Measurements from ENCODE around the gene PLAAT2. TPM values are rescaled to one million over a fixed set of nuclear protein-coding genes. Genes with fewer than 3 reads are reported as not detected.
A peak's percentile ranks its signal among the peaks of the same experiment; 100 is the strongest.
"Not testable (repeated sequence)": the region's sequence is repeated elsewhere in the genome, so short reads cannot be mapped to it uniquely, and the experiment has no call there.

The PLAAT2 gene
- total and polyA plus RNA-seq, 9 donors, result 0.12 to 1.4 (median 0.35) TPM; not detected in 4

DNA sequence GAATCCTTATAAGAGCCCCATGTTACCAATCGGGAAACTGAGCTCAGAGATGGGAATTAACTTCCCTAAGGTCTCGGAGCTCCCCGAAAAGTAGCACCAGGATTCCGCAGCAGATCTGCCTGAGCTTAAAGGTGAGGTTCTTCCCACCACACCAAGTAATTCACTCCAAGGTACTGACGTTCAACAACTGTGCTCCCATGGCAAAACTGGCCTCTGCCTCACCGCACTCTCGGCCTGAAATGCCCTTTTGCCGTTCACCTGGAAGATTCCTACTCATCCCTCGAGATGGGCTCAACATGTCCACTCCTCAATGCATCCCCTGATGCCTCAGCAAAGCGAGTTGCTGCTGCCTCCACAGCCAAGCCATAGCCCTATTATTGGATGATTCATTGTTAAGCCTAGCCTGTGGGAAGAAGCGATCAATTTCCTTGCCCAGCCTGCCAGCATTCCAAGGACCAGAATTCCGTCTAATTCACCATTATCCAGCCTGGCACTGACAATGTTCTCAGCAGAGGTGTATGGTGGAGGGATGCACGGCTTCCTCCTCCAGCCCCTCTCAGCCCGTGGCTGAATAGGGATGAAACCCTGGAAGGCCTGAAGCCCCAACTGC is 46.9 kb upstream of the PLAAT2 start:
- no peaks in the 10 kb centered on the region for H3K27me3 ChIP-seq
- intact Hi-C loops (cut with DNase I), result loop anchor here in 1 of 4 donors (10.0 kb wide), 1 partner anchor 1055 kb away; no protein-coding TSS in a partner anchor
- H3K9me3 ChIP-seq, result no peaks in the 10 kb centered on the region
- no peaks in the 10 kb centered on the region for H3K36me3 ChIP-seq
- DNase-seq, result peak in 1 of 5 donors; percentile 30
- peaks cover 18% of the 10 kb centered on the region for H3K4me1 ChIP-seq (ENCODE audit: insufficient read depth)
- H3K27ac ChIP-seq, result peak overlapping the region; percentile 83 to 88
- no peak for TF ChIP-seq POLR2A (IDR thresholded peaks at IDR 0.05)
- TF ChIP-seq, protein P1, sequence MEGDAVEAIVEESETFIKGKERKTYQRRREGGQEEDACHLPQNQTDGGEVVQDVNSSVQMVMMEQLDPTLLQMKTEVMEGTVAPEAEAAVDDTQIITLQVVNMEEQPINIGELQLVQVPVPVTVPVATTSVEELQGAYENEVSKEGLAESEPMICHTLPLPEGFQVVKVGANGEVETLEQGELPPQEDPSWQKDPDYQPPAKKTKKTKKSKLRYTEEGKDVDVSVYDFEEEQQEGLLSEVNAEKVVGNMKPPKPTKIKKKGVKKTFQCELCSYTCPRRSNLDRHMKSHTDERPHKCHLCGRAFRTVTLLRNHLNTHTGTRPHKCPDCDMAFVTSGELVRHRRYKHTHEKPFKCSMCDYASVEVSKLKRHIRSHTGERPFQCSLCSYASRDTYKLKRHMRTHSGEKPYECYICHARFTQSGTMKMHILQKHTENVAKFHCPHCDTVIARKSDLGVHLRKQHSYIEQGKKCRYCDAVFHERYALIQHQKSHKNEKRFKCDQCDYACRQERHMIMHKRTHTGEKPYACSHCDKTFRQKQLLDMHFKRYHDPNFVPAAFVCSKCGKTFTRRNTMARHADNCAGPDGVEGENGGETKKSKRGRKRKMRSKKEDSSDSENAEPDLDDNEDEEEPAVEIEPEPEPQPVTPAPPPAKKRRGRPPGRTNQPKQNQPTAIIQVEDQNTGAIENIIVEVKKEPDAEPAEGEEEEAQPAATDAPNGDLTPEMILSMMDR (IDR thresholded peaks at IDR 0.05), result no peak
- 67 to 86% (median 74%) methylated on average over 14 of the region's 14 CpGs for WGBS, 3 donors
- no peak overlapping the region for H3K4me3 ChIP-seq

DNA sequence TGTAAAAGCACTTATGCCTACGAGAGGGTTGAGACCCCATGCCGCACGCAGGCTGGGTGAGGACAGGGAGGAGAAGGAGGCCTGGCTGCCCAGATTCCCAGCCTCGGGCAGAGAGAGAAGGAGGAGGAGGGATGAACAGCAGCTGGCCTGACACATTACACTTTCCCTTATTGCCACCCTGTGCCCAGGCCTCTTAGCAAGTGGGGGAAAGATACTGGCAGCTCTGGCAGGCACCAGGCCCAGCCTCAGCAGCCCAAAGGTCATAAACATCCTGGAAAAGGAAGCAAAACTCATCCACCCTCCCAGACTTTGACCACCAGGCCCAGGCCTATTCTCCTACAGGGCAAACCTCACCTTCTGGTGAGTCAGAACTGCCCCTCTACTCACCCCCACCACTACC is 46.4 kb upstream of the PLAAT2 start:
- Histone ChIP-seq H3K4me1 (ENCODE audit: insufficient read depth) (peaks cover 18% of the 10 kb centered on the region), H3K27ac (peak overlapping the region; percentile 83 to 88), H3K36me3 (no peaks in the 10 kb centered on the region), H3K27me3 (no peaks in the 10 kb centered on the region), H3K9me3 (no peaks in the 10 kb centered on the region), H3K4me3 (no peak overlapping the region)
- peak in 2 of 5 donors; percentile 41 to 45 for DNase-seq
- intact Hi-C loops (cut with DNase I), result no loop called here
- TF ChIP-seq POLR2A (IDR thresholded peaks at IDR 0.05), result no peak
- TF ChIP-seq, protein P1 (IDR thresholded peaks at IDR 0.05), result no peak
- TF ChIP-seq EP300 (IDR thresholded peaks at IDR 0.05), result no peak
- WGBS, 3 donors, result 26 to 68% (median 43%) methylated on average over 4 of the region's 4 CpGs

DNA sequence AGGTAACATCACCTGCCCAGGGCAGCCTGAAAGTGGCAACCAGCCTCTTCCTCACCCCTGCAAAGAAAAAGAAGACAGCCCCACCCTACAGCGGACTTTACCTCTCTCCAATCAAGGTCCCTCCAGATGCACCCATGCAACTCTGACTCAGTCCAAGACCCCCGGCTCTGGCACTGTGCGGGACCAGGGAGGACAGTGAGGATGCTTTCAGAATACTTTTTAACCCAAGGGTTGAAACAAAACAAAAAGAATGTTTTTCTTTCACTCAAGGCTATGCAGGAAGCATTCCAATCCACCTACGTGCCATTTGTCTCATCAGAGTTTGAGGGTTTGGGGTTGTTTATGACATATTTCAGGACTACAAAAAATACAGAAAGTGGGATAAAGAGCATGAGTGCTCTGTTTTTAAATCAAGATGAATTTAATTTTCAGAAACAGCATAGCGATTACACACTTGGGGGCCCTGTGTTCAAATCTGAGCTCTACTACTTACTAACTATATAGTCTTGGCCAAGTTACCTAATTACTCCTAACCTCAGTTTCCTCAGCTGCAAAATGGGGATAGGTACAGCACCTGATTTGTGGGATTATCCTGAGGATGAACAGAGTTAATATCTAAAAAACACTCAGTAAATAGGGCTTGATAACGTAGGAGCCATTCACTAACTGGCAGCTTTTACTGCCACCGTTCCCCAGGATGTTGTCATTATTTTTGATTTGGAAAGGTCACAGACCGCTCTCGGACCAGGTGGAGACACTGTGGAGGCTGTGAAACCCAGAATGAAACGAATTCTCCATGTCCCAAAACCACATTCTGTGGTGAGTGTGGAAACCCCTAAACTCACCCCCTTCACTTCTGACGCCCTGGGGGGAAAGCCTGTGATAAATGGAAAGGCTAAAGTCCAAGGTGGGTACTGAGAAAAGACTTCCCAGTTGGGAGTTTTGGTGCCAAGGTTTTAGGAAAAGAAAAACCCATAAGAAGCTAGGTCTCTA is 45.5 kb upstream of the PLAAT2 start:
- intact Hi-C loops (cut with DNase I), result no loop called here
- no peaks in the 10 kb centered on the region for H3K36me3 ChIP-seq
- 20 to 44% (median 30%) methylated on average over 11 of the region's 11 CpGs for WGBS, 3 donors
- TF ChIP-seq POLR2A (IDR thresholded peaks at IDR 0.05) (no peak), EP300 (IDR thresholded peaks at IDR 0.05) (no peak)
- TF ChIP-seq, protein P1 (IDR thresholded peaks at IDR 0.05), result no peak
- no peaks in the 10 kb centered on the region for H3K9me3 ChIP-seq
- no peak for DNase-seq
- H3K4me1 ChIP-seq (ENCODE audit: insufficient read depth), result peaks cover 18% of the 10 kb centered on the region
- no peak overlapping the region for H3K4me3 ChIP-seq
- H3K27me3 ChIP-seq, result no peaks in the 10 kb centered on the region
- peak overlapping the region; percentile 83 to 88 for H3K27ac ChIP-seq

DNA sequence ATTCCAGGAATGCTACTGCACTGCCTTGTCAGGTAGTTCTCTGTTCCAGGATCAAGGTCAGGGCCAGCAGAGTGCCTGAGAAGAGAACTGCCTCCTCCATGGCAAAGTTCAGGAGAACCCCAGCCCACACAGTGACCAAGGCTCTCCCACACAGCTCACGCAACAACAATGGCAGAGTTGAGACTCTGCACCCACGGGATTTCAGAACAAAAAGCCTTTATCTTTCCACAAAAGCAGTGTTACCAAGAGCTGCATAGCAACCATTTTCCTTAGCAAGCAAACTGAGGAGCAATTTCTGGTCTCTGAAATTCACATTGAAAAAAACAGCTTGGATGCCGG is 40.0 kb upstream of the PLAAT2 start:
- H3K27me3 ChIP-seq, result no peaks in the 10 kb centered on the region
- peaks cover 4% of the 10 kb centered on the region for H3K4me1 ChIP-seq (ENCODE audit: insufficient read depth)
- no peak overlapping the region for H3K4me3 ChIP-seq
- H3K27ac ChIP-seq, result peak overlapping the region in 1 of 2 donors; percentile 56
- no peak for TF ChIP-seq POLR2A (IDR thresholded peaks at IDR 0.05)
- TF ChIP-seq, protein P1 (IDR thresholded peaks at IDR 0.05), result no peak
- WGBS, 3 donors, result 8 to 27% (median 12%) methylated on average over 3 of the region's 3 CpGs
- intact Hi-C loops (cut with DNase I), result no loop called here
- H3K36me3 ChIP-seq, result no peaks in the 10 kb centered on the region
- no peaks in the 10 kb centered on the region for H3K9me3 ChIP-seq
- no peak for DNase-seq

DNA sequence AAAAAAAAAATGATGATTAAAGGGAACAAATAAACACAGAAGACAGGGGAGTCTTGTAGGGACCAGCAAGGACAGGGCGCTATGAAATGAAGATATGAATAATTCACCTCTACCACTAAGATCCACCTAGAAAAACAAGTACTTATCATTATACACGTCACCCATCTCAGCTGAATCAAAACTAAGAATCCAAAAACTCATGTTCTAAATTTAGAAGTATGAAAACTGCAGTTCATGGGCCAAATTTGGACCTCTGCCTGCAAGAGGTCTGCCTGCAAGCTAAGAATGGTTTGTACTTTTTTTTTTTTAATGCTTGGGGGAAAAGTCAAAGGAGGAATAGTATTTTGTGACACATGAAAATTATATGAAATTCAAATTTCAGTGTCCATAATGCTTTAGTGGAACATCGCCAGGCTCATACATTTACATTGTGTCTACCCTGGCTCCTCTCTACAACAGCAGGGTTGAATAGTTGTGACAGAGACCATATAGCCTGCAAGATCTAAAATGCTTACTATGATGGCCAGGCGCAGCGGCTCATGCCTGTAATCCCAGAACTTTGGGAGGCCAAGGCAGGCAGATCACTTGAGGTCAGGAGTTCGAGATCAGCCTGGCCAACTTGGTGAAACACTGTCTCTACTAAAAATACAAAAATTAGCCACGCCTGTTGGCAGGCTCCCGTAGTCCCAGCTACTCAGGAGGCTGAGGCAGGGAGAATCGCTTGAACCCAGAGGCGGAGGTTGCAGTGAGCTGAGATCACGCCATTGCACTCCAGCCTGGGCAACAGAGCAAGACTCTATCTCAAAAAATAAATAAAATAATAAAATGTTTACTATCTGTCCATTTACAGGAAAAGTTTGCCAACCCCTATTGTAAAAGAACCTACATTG is 39.4 kb upstream of the PLAAT2 start:
- not testable (repeated sequence) for H3K4me1 ChIP-seq (ENCODE audit: insufficient read depth)
- DNase-seq, result peak in 4 of 5 donors; percentile 64 to 82 (median 72)

More for the DNA sequence above, 39.4 kb upstream of the PLAAT2 start:
- intact Hi-C loops (cut with DNase I); H3K36me3 ChIP-seq; H3K4me3 ChIP-seq; H3K9me3 ChIP-seq; H3K27me3 ChIP-seq: not testable (repeated sequence)
- 39 to 58% (median 51%) methylated on average over 11 of the region's 11 CpGs for WGBS, 3 donors
- H3K27ac ChIP-seq, result peak overlapping the region in 1 of 2 donors; percentile 56

Measured in ovary (tissue), 9 donors.